ENCODE data around the gene NR1H4. TPM values are rescaled to one million over a fixed set of nuclear protein-coding genes. Genes with fewer than 3 reads are reported as not detected.

NR1H4 gene
- total and polyA plus RNA-seq, 2 of the 13 experiments (the other 11 are each of a cell fraction or from before 2014, with no cell fraction given), result 27.3 to 114 TPM

- no peak for TF ChIP-seq TCF12 (IDR thresholded peaks at IDR 0.05)
- peak; percentile 50; the same call in 1 of the 2 replicates for TF ChIP-seq TCF12 (CRISPR knock-in tag; IDR thresholded peaks at IDR 0.05)
- TF ChIP-seq ZNF660 (CRISPR knock-in tag; IDR thresholded peaks at IDR 0.05; ENCODE audit: borderline replicate concordance, low read depth), result no peak
- 0 out of 2 replicates have a peak, but pooled peaks have one; percentile 38 for TF ChIP-seq ZNF512 (CRISPR knock-in tag; IDR thresholded peaks at IDR 0.05)
- peak; percentile 63 for TF ChIP-seq KAT8 (CRISPR knock-in tag; IDR thresholded peaks at IDR 0.05)
- TF ChIP-seq ZNF17 (CRISPR knock-in tag; IDR thresholded peaks at IDR 0.05), result no peak
- 0 out of 2 replicates have a peak, but pooled peaks have one; percentile 47 for TF ChIP-seq DNMT1 (CRISPR knock-in tag; IDR thresholded peaks at IDR 0.05)
- TF ChIP-seq POLR2A (IDR thresholded peaks at IDR 0.05; ENCODE audit: insufficient read depth in 1 of 2, low read depth in 2 of 2, low read length in 2 of 2), result peak; percentile 77 to 81
- no peak for TF ChIP-seq ZBTB38 (CRISPR knock-in tag; IDR thresholded peaks at IDR 0.05)
- no peak for TF ChIP-seq ZNF317 (CRISPR knock-in tag; IDR thresholded peaks at IDR 0.05)
- TF ChIP-seq MEIS1 (CRISPR knock-in tag; IDR thresholded peaks at IDR 0.05; ENCODE audit: borderline replicate concordance), result peak; percentile 94
- TF ChIP-seq REL (CRISPR knock-in tag; conservative IDR thresholded peaks at IDR 0.05), result peak; percentile 80
- no peak for TF ChIP-seq NFIC (IDR thresholded peaks at IDR 0.05; ENCODE audit: low read length)
- TF ChIP-seq MYNN (CRISPR knock-in tag; IDR thresholded peaks at IDR 0.05; ENCODE audit: low read depth), result no peak; the same call in 1 of the 2 replicates
- TF ChIP-seq HOMEZ (CRISPR knock-in tag; IDR thresholded peaks at IDR 0.05; ENCODE audit: low read depth), result peak; percentile 65
- TF ChIP-seq HCFC1 (IDR thresholded peaks at IDR 0.05; ENCODE audit: low read depth, low read length), result no peak
- TF ChIP-seq ZNF253 (CRISPR knock-in tag; IDR thresholded peaks at IDR 0.05; ENCODE audit: borderline replicate concordance), result 0 out of 2 replicates have a peak, but pooled peaks have one; percentile 92
- TF ChIP-seq SP1 (IDR thresholded peaks at IDR 0.05), result no peak; the same call in 1 of the 2 replicates
- peak; percentile 94 for TF ChIP-seq SP1 (CRISPR knock-in tag; IDR thresholded peaks at IDR 0.05)
- peak; percentile 79; the same call in 1 of the 2 replicates for TF ChIP-seq KLF6 (CRISPR knock-in tag; IDR thresholded peaks at IDR 0.05)
- 0 out of 4 replicates have a peak, but pooled peaks of 1 of the 2 experiments have one; percentile 49 for TF ChIP-seq REST (IDR thresholded peaks at IDR 0.05; ENCODE audit: borderline replicate concordance in 1 of 2, low read depth in 1 of 2, low read length in 2 of 2)
These were observed 99.9 kb downstream of the NR1H4 start, which contains the start of gene GAS2L3 (continued) for GRCh38 chr12:100573292-100574186.
